SK-N-MC (cell line): ENCODE results near the gene MYL6.

ENCODE experiments used
- EZH2 ChIP-seq: fragments of 200-600 bp; sonication (generic); IDR thresholded peaks from one replicate; pipeline ENCODE4 v1.6.1; 2017; ENCODE audit warnings: antibody characterized with exemption
- FOXP2 ChIP-seq: optimal IDR thresholded peaks from 2 replicates; pipeline ENCODE3; 2011; ENCODE audit warnings: mild to moderate bottlenecking, moderate library complexity; ENCODE audit not compliant: insufficient read depth; ENCODE audit errors: extremely low read length, control extremely low read depth

GRCh38 chr12:56145217-56145616 lies 12.9 kb upstream of the MYL6 start:
- no peak for TF ChIP-seq EZH2
- TF ChIP-seq FOXP2, result no peak
